HL-60 (cell line): ENCODE data around the gene TGFB1.

ENCODE experiments used
- DNase-seq, 2 experiments: peaks; one replicate each; pipeline ENCODE4 v3.0.0-alpha.2; 2010 to 2020; ENCODE audit warnings: low read depth in 1 of 2, low spot score in 1 of 2
- H3K27ac ChIP-seq: fragments of 250-450 bp; sonication (Bioruptor Pico); replicated peaks from 2 replicates; pipeline ENCODE4 v1.5.1; 2020; ENCODE audit warnings: mild to moderate bottlenecking, moderate library complexity
- H3K27me3 ChIP-seq: fragments of 250-450 bp; sonication (Bioruptor Pico); 2 replicates; pipeline ENCODE4 v1.5.1; 2021; ENCODE audit warnings: mild to moderate bottlenecking, moderate library complexity; ENCODE audit not compliant: insufficient read depth, poor library complexity, severe bottlenecking
- H3K4me3 ChIP-seq: replicated peaks from 2 replicates; pipeline ENCODE4 v1.5.1; 2011; ENCODE audit warnings: mild to moderate bottlenecking, control low read depth, low read length; ENCODE audit not compliant: insufficient read depth
- CTCF ChIP-seq: IDR thresholded peaks from one replicate; pipeline ENCODE4 v1.5.1; 2011; ENCODE audit warnings: low read length, control low read depth, inconsistent platforms; ENCODE audit not compliant: insufficient read depth
- GABPA ChIP-seq: IDR thresholded peaks from 2 replicates; pipeline ENCODE4 v1.6.1; 2012; ENCODE audit warnings: low read depth
- POLR2AphosphoS5 ChIP-seq: IDR thresholded peaks from 2 replicates; pipeline ENCODE4 v1.6.1; 2012; ENCODE audit warnings: low read depth
- REST ChIP-seq: IDR thresholded peaks from 2 replicates; pipeline ENCODE4 v1.6.1; 2012; ENCODE audit warnings: low read depth; ENCODE audit not compliant: insufficient replicate concordance
- SPI1 ChIP-seq: IDR thresholded peaks from 2 replicates; pipeline ENCODE4 v1.6.1; 2012; ENCODE audit warnings: low read depth, mild to moderate bottlenecking, borderline replicate concordance

Gene TGFB1

GRCh38 chr19:41309180-41310032 lies 44.3 kb downstream of the TGFB1 start:
- TF ChIP-seq POLR2AphosphoS5 (peak; percentile 51), REST (no peak)
- Histone ChIP-seq H3K27me3 (no peaks in the 10 kb centered on the region), H3K4me3 (peak overlapping the region; percentile 67), H3K27ac (peak overlapping the region; percentile 95)
- DNase-seq, result peak in 1 of 2 experiments; percentile 39

GRCh38 chr19:41308450-41309179 lies 45.1 kb downstream of the TGFB1 start:
- no peak for TF ChIP-seq SPI1
- peak; percentile 98 for TF ChIP-seq CTCF
- peak; percentile 62 for TF ChIP-seq POLR2AphosphoS5
- no peak overlapping the region for H3K4me3 ChIP-seq
- peak; percentile 62 to 90 for DNase-seq
- peak overlapping the region; percentile 64 for H3K27ac ChIP-seq
- H3K27me3 ChIP-seq, result no peaks in the 10 kb centered on the region

DNA sequence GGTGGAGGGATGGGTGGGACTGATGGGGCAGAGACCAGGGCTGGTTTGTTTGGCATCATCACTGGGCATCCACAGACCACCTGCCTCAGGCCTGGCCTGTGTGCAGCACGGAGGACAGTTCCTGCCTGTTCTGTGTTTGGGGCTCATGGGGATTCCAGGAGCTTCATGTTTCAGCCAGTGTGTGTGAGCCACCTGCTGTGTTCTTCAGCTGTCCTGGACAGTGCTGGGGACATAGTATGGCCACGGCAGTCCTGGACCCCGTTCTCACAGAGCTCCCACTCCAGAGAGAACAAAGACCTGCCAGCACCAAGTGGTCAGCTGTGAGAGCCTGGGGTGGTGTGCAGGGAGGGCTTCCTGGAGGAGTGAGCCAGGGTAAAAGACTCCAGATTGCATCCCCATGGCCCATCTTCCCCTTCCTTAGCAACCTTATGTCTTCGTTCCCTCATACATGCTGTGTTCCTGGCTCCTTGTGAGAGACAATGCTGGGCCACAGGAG lies 45.7 kb downstream of the TGFB1 start:
- DNase-seq, result no peak
- Histone ChIP-seq H3K4me3 (no peak overlapping the region), H3K27ac (peak overlapping the region; percentile 64), H3K27me3 (no peaks in the 10 kb centered on the region)
- TF ChIP-seq GABPA (no peak), POLR2AphosphoS5 (peak; percentile 4; the same call in 1 of the 2 replicates)

- H3K27ac ChIP-seq, result peak overlapping the region; percentile 64
- no peak overlapping the region for H3K4me3 ChIP-seq
- TF ChIP-seq REST (no peak), POLR2AphosphoS5 (no peak)
- H3K27me3 ChIP-seq, result no peaks in the 10 kb centered on the region
- DNase-seq, result no peak
Observed at GRCh38 chr19:41307090-41307875, 46.4 kb downstream of the TGFB1 start.
